RCC 7860 (cell line): Measurements from ENCODE around the gene POU2AF3.

Source experiments
- DNase-seq: peaks from one replicate; pipeline ENCODE4 v3.0.0-alpha.2; 2015; ENCODE audit warnings: low spot score
- FAIRE-seq: peaks from 2 replicates; lab custom pipeline; 2012; peaks lifted over from hg19 to GRCh38; lab: Jason Lieb, UNC

The POU2AF3 gene

GRCh38 chr11:111351374-111352055 is 53.2 kb downstream of the POU2AF3 start:
- FAIRE-seq (no peak), DNase-seq (no peak)

DNA sequence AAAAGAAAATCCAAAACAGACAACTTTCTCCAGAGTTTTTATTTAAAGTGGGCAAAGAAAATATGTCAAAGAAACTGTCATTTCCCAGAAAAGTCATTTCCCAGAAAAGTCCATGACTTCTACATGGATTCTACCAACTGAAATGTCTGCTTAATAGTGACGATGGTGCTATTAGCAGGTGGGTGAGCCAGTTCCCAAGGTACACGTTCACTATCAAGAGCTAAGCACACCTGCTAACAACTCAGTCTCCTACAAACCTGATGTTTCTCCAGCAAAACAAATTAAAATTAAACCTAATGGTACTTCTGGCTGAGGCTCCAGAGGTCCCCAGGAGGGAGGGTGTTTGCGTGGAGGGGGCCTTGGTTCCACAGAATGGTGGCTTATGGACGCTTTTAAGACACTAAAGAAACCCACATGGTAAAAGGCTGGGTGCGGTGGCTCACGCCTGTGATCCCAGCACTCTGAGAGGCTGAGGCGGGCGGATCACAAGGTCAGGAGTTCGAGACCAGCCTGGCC is 53.9 kb downstream of the POU2AF3 start:
- no peak for DNase-seq
- FAIRE-seq: no peak

- no peak for FAIRE-seq
- DNase-seq: no peak
These were observed 54.8 kb downstream of the POU2AF3 start for GRCh38 chr11:111352935-111353710.

DNA sequence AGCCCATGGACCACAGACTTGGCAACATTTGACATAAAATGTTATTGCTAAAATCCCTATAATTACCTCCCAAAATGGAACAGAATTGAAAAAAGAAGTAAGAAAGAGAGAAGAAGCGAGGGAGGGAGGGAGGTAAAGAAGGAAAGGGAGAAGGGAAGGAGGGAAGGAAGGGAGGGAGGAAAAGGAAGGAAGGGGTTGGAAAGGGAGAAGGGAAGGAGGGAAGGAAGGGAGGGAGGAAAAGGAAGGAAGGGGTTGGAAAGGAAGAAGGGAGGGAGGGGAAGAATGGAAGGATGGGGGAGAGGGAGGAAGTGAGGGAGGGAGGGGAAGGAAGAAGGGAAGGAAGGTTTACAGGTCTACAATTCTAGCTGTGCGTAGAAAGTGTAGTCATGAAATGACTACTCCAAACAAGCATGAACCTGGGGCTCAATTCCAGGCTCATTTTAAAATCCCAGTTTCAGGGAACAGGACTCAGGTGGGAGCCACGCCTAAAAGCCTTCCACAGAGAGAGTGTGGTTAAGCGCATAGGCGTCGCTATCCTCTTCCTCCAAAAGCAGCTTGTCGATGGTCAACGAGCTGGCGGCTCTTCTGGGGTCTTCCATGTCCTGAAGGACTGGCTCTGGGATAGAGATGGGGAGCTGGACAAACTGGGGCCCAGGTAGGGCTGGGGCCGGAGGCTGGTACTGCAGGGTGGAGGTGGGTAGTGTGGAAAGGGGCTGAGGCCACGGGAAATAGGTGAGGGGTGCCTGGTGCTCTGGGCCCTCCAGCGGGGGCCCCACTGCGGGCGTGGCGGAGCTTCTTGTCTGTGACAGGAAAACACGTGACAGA is 55.6 kb downstream of the POU2AF3 start:
- DNase-seq (no peak), FAIRE-seq (no peak)

DNA sequence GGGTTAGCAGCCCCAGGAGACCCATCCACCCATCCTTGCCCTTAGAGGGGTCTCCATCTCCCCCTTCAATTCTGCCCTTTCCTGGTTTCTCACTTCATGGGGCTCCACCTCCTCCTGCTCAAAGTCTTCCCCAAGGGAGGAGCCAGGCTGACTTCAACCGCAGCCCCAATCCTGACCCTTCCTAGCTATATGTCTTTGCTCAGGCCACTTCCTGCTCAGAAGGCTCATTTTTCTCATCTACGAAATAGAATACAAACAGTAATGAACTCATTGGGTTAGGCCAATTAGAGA is 56.2 kb downstream of the POU2AF3 start:
- FAIRE-seq (no peak), DNase-seq (no peak)

DNA sequence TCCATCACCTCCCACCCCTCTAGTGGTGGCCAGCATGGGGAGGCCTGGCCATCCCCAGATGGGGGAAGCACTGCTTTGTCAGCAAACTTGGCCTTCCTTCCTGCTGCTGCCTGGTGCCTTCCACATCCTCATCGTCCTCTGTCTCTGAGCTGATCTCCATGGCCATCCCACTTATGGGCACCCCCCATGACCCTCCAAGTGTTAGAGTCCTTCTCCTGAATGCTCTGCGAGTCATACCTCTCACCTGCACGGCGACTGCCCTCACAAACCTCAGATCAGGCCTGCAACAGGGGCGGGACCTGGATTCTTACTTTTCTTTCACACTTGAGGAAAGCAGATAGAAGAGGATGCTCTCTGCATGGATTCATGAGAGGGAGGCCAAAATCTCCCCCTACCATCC is 56.8 kb downstream of the POU2AF3 start:
- FAIRE-seq: no peak
- DNase-seq: no peak

DNA sequence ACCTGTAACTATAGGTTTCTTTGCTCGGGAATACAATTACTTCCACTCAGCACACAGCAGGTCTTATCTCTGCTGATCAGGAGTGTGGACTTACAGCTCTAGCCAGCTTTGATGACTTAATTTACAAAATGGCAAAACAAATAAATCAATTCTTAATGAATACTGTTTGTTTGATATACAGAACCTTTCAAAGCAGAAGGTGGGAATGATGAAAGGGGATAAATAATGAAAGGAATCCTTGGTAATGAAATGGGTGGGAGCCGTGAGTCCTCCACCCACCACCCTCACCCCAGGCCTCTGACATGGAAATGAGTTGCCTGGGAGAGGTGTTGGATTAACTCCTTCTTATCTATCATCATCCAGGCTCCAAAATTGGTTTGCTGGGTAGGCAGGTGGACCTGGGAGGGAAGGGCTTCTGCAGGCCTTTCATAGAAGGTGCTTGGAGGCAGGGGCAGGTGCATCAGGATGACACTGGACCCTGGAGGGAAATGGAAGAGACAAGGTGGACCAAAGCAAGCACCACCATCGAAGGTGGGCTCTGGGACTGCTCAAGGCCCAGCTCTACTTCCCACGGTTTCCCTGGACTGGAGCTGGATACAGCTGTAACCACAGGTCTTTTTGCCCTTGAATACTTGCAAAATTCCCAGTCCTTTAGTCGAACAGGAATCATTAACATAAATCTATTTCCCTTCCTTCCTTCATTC is 57.8 kb downstream of the POU2AF3 start:
- DNase-seq (no peak), FAIRE-seq (no peak)

GRCh38 chr11:111356660-111357048 is 58.3 kb downstream of the POU2AF3 start:
- DNase-seq (no peak), FAIRE-seq (no peak)

GRCh38 chr11:111357150-111358037 is 59.0 kb downstream of the POU2AF3 start:
- DNase-seq (no peak), FAIRE-seq (no peak)
